Stimulated activated CD4-positive, alpha-beta T cell treated with anti-CD3 and anti-CD28 coated beads, Interleukin-1b, Interleukin-23, amount 100 ng/mL, for 48 hours (primary cell): Measurements from ENCODE around the gene SDE2.
"Not testable (repeated sequence)": the region's sequence is repeated elsewhere in the genome, so short reads cannot be mapped to it uniquely, and the experiment has no call there.

Experiments
- DNase-seq: peaks from one replicate; pipeline ENCODE4 v3.0.0-alpha.2; 2020

Gene SDE2

DNA sequence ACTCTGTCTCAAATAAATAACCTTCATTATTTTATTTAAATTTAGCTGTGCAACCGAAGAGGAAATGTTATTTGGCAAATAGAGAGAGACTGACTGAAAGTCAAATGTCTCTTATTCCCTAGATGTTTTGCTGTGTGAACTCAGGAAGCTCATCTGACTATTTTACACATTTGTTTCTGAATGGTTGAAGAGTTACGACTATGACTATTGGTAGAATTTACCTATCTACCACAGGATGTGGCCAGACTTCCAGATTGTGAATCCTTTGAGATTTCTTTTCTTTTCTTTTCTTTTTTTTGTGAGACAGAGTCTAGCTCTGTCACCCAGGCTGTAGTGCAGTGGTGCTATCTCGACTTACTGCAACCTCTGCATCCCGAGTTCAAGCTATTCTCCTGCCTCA lies 5.3 kb upstream of the SDE2 start:
- no peak for DNase-seq

DNA sequence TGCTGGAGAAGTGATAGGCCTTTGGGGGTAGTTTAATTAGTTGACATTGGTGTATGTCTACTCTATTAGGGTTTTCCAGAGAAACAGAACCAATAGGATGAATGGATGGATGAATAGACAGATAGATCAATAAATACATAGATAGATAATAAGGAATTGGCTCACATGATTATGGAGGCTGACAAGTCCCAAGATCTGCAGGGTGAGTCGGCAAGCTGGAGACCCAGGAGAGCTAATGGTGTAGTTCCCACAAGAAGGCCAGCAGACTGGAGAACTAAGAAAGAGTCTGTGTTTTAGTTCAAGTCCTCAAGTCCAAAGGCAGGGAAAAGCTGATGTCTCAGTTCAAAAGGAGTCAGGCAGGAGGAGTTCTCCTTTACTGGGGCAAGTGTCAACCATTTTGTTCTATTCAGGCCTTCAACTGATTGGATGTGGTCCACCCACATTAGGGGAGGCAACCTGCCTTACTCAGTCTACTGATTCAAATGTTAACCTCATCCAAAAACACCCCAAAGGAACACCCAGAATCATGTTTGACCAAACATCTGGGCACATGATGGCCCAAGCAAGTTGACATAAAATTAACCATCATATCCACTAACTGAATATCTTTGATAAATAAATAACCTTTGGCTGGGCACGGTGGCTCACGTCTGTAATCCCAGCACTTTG lies 4.5 kb upstream of the SDE2 start:
- no peak for DNase-seq

DNA sequence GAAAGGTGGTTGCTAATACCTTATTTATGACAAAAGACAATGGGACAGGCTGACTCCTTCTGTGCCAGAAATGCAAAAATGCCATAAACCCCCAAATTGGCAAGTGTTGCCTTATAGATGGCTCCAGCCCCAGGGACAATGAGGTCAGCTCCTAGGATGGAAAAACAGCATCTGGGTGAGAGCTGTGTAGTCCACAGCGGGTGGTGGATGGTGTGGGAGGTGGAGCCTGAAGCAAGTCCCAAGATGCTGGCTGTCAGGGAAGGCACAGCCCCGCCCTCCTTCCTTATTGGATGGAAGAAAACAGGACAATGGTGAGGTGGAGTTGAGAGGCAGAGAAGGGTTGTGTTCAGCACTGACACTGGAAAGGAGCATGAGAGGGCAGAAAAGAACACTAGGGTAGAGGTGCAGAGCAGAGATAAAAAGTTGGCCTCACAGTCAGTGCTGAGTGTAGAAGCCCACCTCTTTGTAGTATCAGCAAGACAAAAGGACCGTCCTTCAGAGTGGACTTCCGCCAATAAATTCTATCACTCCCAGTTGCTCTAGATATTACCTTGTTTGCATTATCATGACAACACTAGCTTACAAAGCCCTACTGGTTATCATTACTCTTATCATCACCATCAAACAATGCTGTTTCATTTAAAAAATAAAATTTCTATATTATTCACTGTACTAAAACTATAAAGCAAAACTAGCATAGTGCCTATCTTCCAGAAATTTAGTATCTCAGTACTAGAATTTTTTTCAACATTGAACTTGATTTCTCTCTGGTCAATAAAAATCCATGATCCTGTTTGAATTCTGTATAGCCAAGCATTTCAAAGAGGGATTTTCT lies 3.7 kb upstream of the SDE2 start:
- DNase-seq, result peak; percentile 58

DNA sequence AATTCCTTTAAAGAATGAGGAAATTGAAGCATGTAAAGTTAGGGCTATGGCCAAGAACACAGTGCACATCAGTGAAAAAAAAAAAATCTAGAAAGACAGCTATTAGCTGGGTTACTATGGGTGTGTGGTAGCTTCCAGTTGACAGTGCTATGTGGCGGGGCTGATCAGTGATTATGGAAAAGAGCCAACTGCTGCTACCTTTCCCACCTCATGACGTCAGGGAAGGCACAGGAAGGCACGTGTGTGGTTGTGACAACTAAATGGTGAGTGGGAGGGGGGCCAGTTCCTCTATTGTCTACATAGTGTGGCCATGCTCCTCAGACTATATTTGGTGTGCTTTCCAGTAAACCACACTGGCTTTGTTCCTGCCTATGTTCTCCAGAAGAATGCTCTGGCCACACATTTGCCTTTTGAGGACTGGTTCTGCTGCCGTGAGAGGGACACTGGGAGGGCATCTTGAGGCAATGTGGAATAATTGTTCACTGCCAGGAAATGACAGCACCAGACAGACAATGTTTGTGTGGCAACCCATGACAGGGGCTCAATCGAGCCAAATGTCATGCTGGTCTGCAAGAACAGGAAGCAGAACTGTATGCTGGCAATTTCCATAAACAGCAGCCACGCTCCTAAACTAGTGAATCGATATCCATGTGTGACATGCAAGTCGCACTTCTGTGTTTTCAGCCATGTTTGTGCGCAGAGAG lies 3.0 kb upstream of the SDE2 start:
- peak; percentile 55 for DNase-seq

DNA sequence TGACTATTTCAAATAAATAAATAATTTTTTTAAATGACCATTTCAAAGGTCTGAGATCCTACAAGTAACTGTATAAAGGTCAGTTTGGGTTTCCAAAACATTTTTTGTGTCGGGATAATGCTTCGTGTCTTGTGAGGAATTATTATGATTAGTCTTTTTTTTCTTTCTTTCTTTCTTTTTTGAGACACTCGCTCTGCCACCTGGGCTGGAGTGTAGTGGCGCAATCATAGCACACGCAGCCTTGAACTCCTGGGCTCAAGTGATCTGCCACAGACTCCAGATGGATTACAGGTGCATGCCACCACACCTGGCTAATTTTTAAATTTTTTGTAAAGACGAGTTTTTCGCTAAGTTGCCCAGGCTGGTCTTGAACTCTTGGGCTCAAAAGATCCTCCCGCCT lies 1.9 kb upstream of the SDE2 start:
- DNase-seq, result no peak

DNA sequence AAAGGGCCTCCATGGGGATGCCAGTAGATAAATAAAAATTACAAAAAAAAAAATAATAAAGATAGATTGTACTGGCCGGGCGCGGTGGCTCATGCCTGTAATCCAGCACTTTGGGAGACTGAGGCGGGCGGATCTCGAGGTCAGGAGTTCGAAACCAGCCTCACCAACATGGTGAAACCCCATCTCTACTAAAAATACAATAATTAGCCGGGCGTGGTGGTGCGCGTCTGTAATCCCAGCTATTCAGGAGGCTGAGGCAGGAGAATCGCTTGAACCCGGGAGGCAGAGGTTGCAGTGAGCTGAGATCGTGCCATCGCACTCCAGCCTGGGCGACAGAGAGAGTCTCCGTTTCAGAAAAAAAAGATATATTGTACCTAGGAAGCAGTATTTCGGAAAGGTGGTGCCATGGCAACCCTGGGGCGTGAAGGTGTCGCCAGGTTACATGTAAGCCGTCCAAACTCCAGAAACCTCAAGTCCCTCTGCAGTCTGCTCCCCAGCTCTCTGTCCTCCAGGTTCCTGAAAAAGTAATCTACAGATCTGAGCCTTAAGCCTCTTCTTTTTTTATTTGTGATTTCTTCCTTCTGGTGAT lies 1.4 kb upstream of the SDE2 start:
- not testable (repeated sequence) for DNase-seq

DNA sequence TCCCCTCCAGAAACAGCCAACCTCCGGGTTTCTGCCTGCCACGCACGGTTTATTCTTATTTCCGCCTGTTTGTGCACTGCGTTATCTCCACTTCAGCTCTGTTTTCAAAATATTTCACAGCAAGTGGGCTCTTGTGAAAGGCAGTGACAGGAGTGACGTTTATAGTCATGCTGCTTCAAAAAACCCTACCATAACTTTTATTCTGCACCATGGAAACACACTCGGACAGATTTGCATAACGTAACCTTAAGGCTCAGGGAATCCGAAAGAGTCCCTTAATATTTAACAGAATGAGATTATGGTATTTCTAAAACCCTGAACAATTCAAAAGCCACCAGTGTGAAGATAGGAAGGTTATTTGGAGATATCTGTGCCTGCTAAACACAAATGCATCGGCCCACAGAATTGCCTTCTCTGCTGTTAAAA lies 782 bp upstream of the SDE2 start:
- DNase-seq, result no peak

DNA sequence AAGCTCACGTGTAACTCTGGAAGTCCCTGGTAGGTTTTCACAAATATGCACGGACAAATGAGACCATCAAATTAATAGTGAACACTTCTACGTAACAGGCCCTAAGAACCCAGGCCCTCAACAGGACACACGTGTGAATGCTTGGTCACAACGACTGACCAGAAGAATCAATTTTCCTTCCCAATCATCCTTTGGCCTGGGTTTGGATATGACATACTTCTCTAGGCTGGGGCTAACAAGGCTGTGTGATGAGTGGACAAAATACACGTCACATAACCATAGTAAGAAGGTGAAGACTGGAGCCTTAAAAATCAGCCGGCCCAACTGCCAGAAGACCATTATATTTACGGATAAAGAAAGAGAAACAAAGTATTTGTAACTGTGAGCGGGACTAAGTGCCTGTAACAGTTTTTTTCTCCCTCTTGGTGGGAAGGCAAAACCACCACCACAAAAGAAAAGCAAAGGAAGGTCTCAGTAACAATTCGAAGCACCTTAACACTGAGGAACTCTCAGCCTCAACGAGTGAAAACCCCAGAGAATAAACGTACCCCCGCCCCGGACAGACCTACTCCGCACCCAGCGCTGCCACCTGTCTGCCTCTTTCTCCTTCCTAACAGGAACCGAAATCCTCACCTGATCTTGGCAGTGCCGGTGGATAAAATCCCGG lies 450 bp downstream of the SDE2 start:
- no peak for DNase-seq

DNA sequence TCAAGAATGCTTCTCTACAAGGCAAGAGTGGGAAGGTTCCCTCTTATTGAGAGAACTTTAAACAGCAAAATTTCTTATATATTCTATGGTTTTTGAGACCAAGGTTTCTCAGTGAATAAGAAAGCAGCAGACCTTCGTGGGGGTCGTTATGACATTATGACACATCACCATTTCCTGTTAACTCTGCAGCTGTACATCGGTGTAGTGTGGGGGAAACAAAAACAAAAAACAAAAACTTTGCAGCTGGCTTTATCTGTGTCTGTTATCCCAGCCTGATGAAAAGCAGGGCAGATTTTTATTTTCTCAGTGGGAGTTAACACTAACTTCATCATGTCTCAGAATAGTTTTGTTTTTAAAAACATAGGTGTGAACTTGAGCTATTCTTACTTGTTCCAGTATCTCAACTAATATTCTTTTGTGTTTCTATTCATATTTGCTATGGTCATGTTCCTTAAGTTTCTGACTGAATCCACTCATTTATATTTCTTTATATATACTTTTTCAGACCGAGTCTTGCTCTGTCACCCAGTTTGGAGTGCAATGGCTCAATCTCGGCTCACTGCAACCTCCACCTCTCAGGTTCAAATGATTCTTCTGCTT lies 2.1 kb downstream of the SDE2 start:
- no peak for DNase-seq

DNA sequence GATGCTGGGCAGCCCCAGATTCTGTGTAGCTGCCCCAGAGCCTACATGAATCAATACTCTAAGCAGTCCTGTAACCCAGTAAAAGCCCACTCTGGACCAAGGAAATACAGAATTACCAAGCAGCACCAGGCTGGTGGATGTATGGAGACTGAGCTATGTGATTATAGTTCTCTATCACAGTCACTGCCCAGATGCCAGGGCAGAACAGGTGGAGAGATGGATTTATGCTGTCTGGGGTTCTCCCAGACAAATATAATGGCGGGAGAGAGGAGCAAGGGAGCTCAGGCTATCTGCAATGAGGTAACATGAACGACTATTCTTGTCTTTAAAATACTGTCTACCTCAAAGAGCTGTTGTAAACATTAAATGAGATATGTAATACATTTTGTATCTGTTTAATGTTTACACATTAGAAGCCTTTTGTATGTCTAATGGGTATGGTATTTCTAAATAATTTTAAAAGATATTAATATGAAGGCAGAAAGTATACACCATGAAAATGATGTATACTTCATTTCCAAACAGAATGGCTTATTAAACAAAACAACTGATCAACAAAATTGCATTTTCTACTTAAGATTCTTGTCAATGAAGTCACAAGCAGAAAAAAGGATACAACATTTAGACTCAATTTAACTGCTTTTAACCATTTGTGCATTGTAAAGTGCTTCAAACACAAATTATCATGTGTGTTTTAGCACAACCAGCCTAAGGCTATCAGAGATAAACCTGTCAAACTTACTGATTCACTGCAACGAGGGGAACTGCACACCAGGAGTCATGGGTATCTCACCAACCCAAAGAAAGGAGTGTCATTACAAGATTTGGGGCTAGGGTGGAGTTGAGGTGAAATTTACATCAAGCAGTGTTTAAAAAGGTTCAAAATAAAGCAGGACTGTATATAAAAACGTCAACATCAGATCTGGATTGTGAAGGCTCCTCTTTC lies 3.0 kb downstream of the SDE2 start:
- DNase-seq, result no peak

DNA sequence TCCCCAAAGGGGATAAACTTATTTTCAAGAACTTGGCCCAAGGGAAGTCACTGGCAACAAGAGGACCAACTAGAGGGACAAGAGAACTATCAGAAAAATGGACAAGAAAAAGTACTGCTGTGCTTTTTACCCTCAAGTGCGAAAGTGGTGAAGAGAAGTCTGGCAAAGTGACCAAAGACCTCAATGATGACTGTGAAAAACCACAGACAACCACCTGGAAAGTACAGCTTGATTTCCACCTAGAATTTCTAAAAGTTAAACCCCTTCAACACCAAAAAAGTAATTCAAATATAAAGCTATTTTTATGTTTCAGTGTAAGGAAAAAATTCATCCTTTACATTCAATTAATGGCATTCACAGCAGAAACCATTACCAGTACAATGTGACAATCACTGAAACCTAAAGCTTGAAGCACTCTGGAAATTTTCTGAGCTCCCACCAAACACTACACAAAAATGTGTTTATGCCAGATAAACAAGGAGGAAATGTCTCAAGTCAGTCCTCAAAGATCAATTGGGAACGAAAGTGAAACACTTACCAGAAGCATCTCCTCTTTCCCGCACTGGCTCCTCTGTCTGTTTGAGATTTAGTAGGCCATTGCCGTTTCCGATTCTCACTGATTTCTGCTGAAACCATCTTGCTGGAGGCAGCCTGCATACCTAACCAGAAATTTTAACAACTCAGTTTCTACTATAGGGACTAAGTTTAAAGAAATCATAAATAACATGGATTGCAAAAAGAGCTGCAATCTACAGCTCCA lies 8.3 kb downstream of the SDE2 start:
- DNase-seq, result no peak

DNA sequence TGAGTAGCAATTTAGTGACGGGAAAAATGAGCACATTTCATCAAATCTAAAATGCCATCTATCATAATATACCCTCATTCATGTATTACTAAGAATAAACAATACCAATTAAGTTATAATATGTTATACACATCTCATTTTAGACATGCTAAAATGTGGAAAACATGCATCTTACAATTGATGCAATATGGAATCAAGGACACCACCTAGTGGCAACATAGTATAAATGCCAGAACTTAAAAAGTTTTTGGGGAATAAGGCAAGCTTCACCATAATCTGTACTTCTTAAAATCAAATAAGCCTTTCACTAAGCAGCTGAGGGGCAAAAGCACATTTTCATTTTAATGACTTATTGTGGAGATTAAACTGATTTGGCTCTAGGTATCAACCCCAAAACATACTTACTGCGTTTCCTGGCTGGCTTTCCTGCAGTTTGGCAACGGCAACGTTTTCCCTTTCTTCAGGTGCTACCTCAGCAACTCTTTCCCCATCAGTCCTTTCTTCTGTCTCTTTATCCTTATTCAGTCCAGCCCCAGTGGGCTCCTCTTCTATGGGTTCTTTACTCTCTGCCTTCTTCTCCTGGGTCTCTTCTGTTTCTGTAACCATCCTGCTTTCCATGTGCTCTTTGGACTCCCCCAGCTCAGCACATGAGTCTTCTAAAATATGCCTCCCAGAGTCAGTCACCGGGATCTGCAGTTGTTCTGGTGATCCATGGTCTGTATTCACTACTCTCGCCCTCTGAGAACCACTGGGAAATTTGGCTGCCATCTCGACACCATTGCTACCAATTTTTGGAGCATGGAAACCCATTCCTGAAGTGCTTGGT lies 11.4 kb downstream of the SDE2 start:
- no peak for DNase-seq

DNA sequence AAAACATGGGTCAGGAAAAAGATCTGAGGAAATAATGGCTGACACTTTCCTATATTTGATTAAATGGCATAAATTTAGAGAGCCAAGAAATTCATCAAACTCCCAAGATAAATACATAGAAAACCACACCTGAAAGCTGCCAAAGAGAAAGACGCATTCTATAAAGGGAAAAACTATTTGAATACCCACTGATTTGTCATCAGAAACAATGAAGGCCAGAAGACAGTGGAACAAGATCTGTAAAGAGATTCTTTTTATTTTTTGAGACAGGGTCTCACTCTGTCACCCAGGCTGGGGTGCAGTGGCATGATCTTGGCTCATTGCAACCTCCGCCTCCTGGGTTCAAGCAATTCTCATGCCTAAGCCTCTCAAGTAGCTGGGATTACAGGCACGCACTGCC lies 17.4 kb downstream of the SDE2 start:
- DNase-seq, result no peak

DNA sequence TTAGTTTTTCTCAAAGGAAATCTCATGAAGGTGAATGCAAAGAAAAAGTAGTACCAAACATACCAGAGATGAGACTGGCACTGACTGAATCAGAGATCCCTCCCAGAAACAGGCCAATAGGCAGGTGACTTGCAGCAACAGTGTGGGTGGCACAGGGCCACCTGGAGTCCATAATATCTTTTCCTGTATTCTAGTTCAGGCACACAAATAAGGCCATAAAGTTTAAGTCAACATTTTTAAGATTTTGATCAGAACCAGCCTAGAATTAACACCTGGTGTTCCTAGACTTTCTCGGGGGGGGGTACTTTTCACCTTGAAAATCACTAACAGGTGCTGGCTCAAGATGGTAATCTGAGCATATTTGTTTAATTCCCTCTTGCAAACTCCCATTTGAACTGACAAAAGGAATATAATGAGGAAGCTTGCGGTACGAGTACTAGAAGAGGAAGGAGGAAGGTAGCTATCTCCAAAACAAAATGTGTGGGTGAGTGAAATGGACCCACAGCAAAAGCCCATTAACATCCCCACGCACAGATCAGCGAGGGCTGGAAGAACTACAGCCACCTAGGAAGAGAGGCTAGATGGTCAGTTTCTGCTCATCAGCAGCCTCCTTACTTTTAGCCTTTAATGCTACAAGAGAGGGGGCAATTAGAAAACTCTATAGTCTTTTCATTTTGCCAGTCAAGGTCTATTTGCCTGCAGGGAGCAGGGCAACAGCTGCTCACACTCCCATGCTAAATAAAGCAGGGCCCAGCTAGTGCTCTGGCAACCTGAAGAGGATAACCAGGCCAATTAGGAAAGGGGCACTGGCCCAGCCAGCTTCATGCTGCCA lies 18.9 kb downstream of the SDE2 start:
- no peak for DNase-seq

DNA sequence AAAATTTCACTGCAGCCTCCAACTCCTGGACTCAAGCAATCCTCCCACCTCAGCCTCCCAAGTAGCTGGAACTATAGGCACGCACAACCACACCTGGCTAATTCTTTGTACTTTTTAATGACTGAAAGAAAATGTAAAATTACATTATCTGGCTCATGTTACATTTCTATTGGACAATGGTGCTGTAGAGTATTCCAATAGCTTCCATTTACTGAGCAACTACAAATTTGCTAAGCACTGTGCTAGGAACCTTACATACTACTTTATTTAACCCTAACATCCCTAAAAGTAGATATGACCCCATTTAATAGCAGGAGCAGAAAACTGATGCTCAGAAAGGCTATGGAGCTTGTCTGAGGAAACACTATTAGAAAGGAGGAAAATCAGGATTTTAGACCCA lies 19.7 kb downstream of the SDE2 start:
- DNase-seq, result no peak

DNA sequence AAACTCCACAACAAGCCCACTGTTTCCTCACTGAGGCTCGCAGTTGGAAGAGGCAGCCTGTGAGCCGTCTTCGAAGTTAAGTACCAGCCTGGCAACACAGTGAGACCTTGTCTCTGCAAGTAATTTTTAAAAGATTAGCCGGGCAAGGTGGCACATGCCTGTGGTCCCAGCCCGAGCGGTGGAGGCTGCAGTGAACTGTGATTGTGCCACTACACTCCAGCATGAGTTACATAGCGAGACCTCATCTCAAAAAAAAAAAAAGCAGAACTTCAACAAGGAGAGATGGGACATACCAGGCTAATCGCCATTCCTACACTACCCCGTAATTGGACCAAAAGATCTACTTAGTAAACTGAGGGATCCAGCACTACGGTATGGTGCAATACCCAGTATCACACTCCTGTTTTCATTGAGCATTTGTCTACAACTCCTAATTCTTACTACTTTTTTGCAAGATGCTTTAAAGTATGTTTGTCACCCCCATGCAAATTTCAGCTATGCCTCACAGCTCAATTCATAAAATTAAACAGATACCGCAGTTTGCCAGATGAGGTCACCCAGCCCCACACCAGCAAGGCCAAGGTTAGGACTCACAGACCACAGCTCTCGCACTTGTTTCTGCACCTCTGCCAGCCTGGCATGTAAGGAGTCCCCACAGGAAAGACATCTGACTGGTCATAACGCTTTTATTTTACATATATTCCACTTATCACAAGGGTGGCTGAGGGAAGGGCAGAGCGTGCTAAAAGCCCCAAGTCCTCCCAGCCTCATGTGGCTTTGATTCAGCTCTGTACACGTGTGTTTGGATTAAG lies 21.0 kb downstream of the SDE2 start:
- DNase-seq, result no peak

DNA sequence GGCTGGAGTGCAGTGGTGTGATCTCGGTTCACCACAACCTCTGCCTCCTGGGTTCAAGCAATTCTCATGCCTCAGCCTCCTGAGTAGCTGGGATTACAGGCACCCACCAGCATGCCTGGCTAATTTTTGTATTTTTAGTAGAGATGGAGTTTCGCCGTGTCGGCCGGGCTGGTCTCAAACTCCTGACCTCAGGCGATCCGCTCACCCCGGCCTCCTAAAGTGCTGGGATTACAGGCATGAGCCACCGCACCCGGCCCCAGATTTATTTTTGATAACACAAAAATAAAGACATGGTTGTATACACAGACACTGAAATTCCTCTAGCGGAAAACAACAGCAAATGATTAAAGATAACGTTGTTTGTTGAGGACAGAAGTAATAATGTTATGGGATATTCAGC lies 24.0 kb downstream of the SDE2 start:
- not testable (repeated sequence) for DNase-seq

DNA sequence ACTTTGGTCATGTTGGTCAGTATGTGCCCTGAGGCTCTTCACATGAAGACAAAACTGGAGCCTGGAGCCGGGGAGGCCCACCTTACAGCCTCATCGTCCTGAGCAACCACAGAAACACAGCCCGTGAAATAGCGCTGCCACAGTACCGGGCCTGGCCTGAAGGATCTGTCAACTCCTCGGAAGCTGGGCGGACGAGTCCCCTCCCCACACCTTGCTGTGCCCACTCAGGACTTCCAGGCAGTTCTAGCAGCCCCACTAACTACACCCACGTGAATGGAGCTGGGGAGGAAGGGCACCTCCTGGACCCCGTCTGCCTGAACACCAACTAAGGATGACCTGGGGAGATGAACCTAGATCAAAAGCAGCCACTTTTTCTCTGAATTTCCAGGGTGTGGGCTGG lies 24.7 kb downstream of the SDE2 start:
- no peak for DNase-seq
